ENCODE measurements around the gene CUX1. TPM values are rescaled to one million over a fixed set of nuclear protein-coding genes. Genes with fewer than 3 reads are reported as not detected.
A peak's percentile ranks its signal among the peaks of the same experiment; 100 is the strongest.

The CUX1 gene
- total RNA-seq, 1 experiment from 2014 or later: 54.8 TPM

- intact Hi-C loops (cut with micrococcal nuclease; ENCODE audit: unreplicated experiment): loop anchor here (10.0 kb wide), 2 partner anchors 422 to 632 kb away; partner anchors contain the start of gene CUX1
- Mint-ChIP-seq H3K9me3 (ENCODE audit: low read depth, unreplicated experiment) (no peaks in the 10 kb centered on the region), H3K4me3 (ENCODE audit: low read depth, unreplicated experiment) (no peak overlapping the region), H3K27me3 (ENCODE audit: unreplicated experiment) (no peaks in the 10 kb centered on the region), H3K27ac (ENCODE audit: unreplicated experiment) (no peak overlapping the region), H3K36me3 (ENCODE audit: insufficient read depth, unreplicated experiment) (no peaks in the 10 kb centered on the region), H3K4me1 (ENCODE audit: low read depth, unreplicated experiment) (no peaks in the 10 kb centered on the region)
- no TSS peak for BruUV-seq (replicated peaks)
- CTCF ChIA-PET: no interaction called here
- TF ChIP-seq CTCF (IDR thresholded peaks at IDR 0.05; ENCODE audit: unreplicated experiment): peak; percentile 55
- DNase-seq: peak; percentile 56
Measured at GRCh38 chr7:102236592-102237287, 419.3 kb downstream of the CUX1 start.

DNA sequence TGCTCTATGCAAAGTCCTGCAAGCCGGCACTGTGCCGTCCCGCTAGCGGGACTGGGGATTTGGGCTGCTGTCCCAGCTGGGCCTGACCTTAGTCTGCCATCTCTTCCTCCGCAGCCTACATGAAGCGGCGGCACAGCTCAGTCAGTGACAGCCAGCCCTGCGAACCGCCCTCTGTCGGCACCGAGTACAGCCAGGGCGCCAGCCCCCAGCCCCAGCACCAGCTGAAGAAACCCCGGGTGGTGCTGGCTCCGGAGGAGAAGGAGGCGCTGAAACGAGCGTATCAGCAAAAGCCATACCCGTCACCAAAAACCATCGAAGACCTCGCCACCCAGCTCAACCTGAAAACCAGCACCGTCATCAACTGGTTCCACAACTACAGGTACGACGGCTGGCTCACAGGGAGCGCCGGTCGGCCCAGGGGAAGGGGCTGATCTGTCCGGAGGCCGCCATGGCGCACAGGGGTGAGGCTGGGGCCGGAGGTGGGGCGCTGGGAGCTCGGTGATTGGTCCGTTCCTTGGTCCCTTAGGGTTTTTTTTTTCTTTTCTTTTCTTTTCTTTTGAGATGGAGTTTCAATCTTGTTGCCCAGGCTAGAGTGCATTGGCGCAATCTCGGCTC lies 421.9 kb downstream of the CUX1 start:
- Mint-ChIP-seq H3K9me3 (ENCODE audit: low read depth, unreplicated experiment) (no peaks in the 10 kb centered on the region), H3K4me1 (ENCODE audit: low read depth, unreplicated experiment) (no peaks in the 10 kb centered on the region), H3K27ac (ENCODE audit: unreplicated experiment) (no peak overlapping the region), H3K27me3 (ENCODE audit: unreplicated experiment) (no peaks in the 10 kb centered on the region), H3K4me3 (ENCODE audit: low read depth, unreplicated experiment) (no peak overlapping the region), H3K36me3 (ENCODE audit: insufficient read depth, unreplicated experiment) (no peaks in the 10 kb centered on the region)
- no peak for TF ChIP-seq CTCF (IDR thresholded peaks at IDR 0.05; ENCODE audit: unreplicated experiment)
- intact Hi-C loops (cut with micrococcal nuclease; ENCODE audit: unreplicated experiment): loop anchor here (10.0 kb wide), 2 partner anchors 425 to 635 kb away; partner anchors contain the start of gene CUX1
- no peak for DNase-seq
- CTCF ChIA-PET: interaction anchor here (1.0 kb wide), 1 partner anchor 380 kb away, joined by 3 read pairs; no protein-coding TSS in a partner anchor
- BruUV-seq (replicated peaks): no TSS peak

DNA sequence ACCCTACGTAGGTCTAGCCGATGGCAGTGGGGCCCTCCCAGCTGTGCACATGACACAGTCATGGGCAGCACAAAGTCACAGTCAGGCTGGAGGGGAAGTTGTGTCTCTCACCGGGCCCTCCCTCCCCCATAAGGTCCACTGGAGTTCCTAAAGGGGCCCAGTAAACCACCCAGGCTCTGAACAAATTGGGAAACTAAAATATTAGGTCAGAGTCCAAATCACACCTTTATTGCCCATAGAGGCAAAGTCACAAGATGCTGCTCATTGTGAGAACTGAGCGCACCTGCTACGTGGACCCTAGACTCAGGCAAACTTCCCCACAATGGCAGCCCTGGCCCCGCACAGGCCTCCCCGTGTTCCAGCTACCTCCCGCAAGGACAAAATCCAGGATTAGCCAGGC lies 424.0 kb downstream of the CUX1 start:
- no peak for DNase-seq
- Mint-ChIP-seq H3K36me3 (ENCODE audit: insufficient read depth, unreplicated experiment) (no peaks in the 10 kb centered on the region), H3K4me1 (ENCODE audit: low read depth, unreplicated experiment) (no peaks in the 10 kb centered on the region), H3K9me3 (ENCODE audit: low read depth, unreplicated experiment) (no peaks in the 10 kb centered on the region), H3K4me3 (ENCODE audit: low read depth, unreplicated experiment) (no peak overlapping the region), H3K27ac (ENCODE audit: unreplicated experiment) (no peak overlapping the region), H3K27me3 (ENCODE audit: unreplicated experiment) (no peaks in the 10 kb centered on the region)
- CTCF ChIA-PET: no interaction called here
- intact Hi-C loops (cut with micrococcal nuclease; ENCODE audit: unreplicated experiment): no loop called here
- no TSS peak for BruUV-seq (replicated peaks)
- no peak for TF ChIP-seq CTCF (IDR thresholded peaks at IDR 0.05; ENCODE audit: unreplicated experiment)

DNA sequence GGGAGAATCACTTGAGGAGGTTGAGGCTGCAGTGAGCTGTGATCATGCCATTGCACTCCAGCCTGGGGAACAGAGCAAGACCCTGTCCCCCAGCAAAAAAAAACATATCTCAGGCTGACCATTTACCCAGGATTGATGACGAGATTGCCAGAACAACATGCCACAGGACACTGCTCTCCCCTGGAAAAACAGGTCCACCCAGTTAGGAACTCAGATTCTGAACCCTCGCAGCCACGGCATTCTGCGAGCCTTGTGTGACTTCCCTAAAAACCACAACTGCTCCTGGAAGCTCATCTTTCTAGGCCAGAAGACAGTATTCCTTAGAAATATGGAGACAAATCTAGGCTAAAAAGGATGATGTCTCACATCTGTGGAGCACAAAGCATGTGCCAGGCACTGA lies 427.2 kb downstream of the CUX1 start:
- Mint-ChIP-seq H3K27ac (ENCODE audit: unreplicated experiment) (no peak overlapping the region), H3K9me3 (ENCODE audit: low read depth, unreplicated experiment) (no peaks in the 10 kb centered on the region), H3K4me3 (ENCODE audit: low read depth, unreplicated experiment) (no peak overlapping the region), H3K36me3 (ENCODE audit: insufficient read depth, unreplicated experiment) (no peaks in the 10 kb centered on the region), H3K27me3 (ENCODE audit: unreplicated experiment) (no peaks in the 10 kb centered on the region), H3K4me1 (ENCODE audit: low read depth, unreplicated experiment) (no peaks in the 10 kb centered on the region)
- BruUV-seq (replicated peaks): no TSS peak
- intact Hi-C loops (cut with micrococcal nuclease; ENCODE audit: unreplicated experiment): no loop called here
- TF ChIP-seq CTCF (IDR thresholded peaks at IDR 0.05; ENCODE audit: unreplicated experiment): no peak
- no peak for DNase-seq
- CTCF ChIA-PET: interaction anchor here (0.5 kb wide), 1 partner anchor 304 kb away, joined by 3 read pairs; no protein-coding TSS in a partner anchor
